Measurements from ENCODE around the gene EXOC6B. TPM values are rescaled to one million over a fixed set of nuclear protein-coding genes. Genes with fewer than 3 reads are reported as not detected.

EXOC6B gene
- total RNA-seq, 2 experiments from 2014 or later = 16.9 to 17.5 TPM

DNA sequence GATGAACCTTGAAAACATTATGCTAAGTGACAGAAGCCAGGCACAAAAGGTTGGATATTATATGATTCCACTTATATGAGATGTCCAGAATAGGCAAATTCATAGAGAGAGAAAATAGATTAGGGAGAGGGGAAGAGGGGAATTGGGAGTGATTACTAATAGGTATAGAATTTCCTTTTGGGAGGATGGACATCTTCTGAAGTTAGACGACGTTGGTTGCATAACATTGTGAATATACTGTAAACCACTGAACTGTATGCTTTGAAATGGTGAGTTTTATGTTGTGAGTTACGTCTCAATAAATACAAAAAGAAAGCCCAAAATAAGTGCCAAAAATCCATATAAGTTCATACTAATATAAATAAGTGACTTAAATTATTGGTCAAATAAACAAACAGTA lies 659.6 kb downstream of the EXOC6B start:
- H3K36me3 ChIP-seq (ENCODE audit: insufficient read depth, low read length) = no peaks in the 10 kb centered on the region
- H3K9me3 Mint-ChIP-seq = peaks cover 2% of the 10 kb centered on the region
- CTCF ChIA-PET = no interaction called here
- H3K27me3 ChIP-seq (ENCODE audit: control insufficient read depth in 1 of 2, insufficient read depth in 2 of 2, low read length in 2 of 2) = no peaks in the 10 kb centered on the region
- no peaks in the 10 kb centered on the region for H3K9me3 ChIP-seq (ENCODE audit: control insufficient read depth in 1 of 2, insufficient read depth in 1 of 2, low read length in 2 of 2)
- H3K27me3 Mint-ChIP-seq = peaks cover 17% of the 10 kb centered on the region
- ATAC-seq (ENCODE audit: poor library complexity) (no peak), DNase-seq (no peak)
- no peak overlapping the region for H3K27ac ChIP-seq (ENCODE audit: low read depth in 1 of 2, low read length in 2 of 2)
- no peaks in the 10 kb centered on the region for H3K4me1 Mint-ChIP-seq (ENCODE audit: low read depth)
- no peak overlapping the region for H3K4me3 Mint-ChIP-seq
- no peaks in the 10 kb centered on the region for H3K36me3 Mint-ChIP-seq (ENCODE audit: low read depth)
- no peaks in the 10 kb centered on the region for H3K4me1 ChIP-seq (ENCODE audit: insufficient read depth, low read length)
- TF ChIP-seq, protein P1, sequence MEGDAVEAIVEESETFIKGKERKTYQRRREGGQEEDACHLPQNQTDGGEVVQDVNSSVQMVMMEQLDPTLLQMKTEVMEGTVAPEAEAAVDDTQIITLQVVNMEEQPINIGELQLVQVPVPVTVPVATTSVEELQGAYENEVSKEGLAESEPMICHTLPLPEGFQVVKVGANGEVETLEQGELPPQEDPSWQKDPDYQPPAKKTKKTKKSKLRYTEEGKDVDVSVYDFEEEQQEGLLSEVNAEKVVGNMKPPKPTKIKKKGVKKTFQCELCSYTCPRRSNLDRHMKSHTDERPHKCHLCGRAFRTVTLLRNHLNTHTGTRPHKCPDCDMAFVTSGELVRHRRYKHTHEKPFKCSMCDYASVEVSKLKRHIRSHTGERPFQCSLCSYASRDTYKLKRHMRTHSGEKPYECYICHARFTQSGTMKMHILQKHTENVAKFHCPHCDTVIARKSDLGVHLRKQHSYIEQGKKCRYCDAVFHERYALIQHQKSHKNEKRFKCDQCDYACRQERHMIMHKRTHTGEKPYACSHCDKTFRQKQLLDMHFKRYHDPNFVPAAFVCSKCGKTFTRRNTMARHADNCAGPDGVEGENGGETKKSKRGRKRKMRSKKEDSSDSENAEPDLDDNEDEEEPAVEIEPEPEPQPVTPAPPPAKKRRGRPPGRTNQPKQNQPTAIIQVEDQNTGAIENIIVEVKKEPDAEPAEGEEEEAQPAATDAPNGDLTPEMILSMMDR (IDR thresholded peaks at IDR 0.05) = no peak
- intact Hi-C loops (cut with DNase I, micrococcal nuclease) = no loop called here
- H3K27ac Mint-ChIP-seq = no peak overlapping the region
- POLR2A ChIA-PET = no interaction called here
- no peak overlapping the region for H3K4me3 ChIP-seq (ENCODE audit: low read length)

DNA sequence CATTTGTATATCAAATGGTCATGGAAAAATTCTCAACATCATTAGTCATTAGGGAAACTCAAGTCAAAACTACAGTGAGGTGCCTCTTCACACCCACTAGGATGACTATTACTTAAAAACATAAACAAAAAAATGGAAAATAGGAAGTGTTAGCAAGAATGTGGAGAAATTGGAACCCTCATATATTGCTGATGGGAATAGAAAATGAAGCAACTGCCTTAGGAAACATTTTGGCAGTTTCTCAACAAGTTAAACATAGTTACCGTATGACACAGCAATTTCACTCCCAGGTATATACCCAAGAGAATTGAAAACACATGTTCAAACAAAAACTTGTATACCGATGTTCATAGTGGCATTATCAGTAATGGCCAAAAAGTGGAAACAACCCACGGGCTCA lies 660.0 kb downstream of the EXOC6B start:
- POLR2A ChIA-PET = no interaction called here
- Histone ChIP-seq H3K27ac (ENCODE audit: low read depth in 1 of 2, low read length in 2 of 2) (no peak overlapping the region), H3K36me3 (ENCODE audit: insufficient read depth, low read length) (no peaks in the 10 kb centered on the region), H3K4me3 (ENCODE audit: low read length) (no peak overlapping the region), H3K9me3 (ENCODE audit: control insufficient read depth in 1 of 2, insufficient read depth in 1 of 2, low read length in 2 of 2) (no peaks in the 10 kb centered on the region), H3K4me1 (ENCODE audit: insufficient read depth, low read length) (no peaks in the 10 kb centered on the region), H3K27me3 (ENCODE audit: control insufficient read depth in 1 of 2, insufficient read depth in 2 of 2, low read length in 2 of 2) (peaks cover 0 to 1% of the 10 kb centered on the region in 2 experiments)
- CTCF ChIA-PET = no interaction called here
- Mint-ChIP-seq H3K9me3 (peaks cover 2% of the 10 kb centered on the region), H3K36me3 (ENCODE audit: low read depth) (no peaks in the 10 kb centered on the region), H3K27ac (no peak overlapping the region), H3K27me3 (peaks cover 19% of the 10 kb centered on the region), H3K4me1 (ENCODE audit: low read depth) (no peaks in the 10 kb centered on the region), H3K4me3 (no peak overlapping the region)
- intact Hi-C loops (cut with DNase I, micrococcal nuclease) = no loop called here
- TF ChIP-seq, protein P1 (IDR thresholded peaks at IDR 0.05) = no peak
- ATAC-seq (ENCODE audit: poor library complexity) = no peak
- DNase-seq = no peak

DNA sequence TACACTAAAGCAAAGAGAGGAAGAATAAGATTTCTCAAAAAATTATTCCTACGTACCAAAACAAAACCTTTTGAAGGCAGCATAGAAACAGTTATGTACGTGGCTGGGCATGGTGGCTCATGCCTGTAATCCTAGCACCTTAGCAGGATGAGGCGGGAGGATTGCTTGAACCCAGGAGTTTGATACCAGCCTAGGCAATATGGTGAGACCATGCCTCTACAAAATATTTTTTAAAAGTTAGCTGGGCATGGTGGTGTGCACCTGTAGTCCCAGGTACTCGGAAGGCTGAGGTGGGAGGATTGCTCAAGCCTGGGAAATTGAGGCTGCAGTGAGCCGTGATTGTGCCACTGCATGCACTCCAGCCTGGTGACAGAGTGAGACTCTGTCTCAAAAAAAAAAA lies 663.3 kb downstream of the EXOC6B start:
- no peak overlapping the region for H3K4me3 ChIP-seq (ENCODE audit: low read length)
- no peaks in the 10 kb centered on the region for H3K4me1 Mint-ChIP-seq (ENCODE audit: low read depth)
- DNase-seq = no peak
- H3K36me3 Mint-ChIP-seq (ENCODE audit: low read depth) = no peaks in the 10 kb centered on the region
- no peak overlapping the region for H3K27ac ChIP-seq (ENCODE audit: low read depth in 1 of 2, low read length in 2 of 2)
- peaks cover 47% of the 10 kb centered on the region for H3K27me3 Mint-ChIP-seq
- no peaks in the 10 kb centered on the region for H3K9me3 ChIP-seq (ENCODE audit: control insufficient read depth in 1 of 2, insufficient read depth in 1 of 2, low read length in 2 of 2)
- H3K4me3 Mint-ChIP-seq = no peak overlapping the region
- ATAC-seq (ENCODE audit: poor library complexity) = no peak
- POLR2A ChIA-PET = no interaction called here
- no peaks in the 10 kb centered on the region for H3K9me3 Mint-ChIP-seq
- no peaks in the 10 kb centered on the region for H3K36me3 ChIP-seq (ENCODE audit: insufficient read depth, low read length)
- peaks cover 3 to 4% of the 10 kb centered on the region in 2 experiments for H3K27me3 ChIP-seq (ENCODE audit: control insufficient read depth in 1 of 2, insufficient read depth in 2 of 2, low read length in 2 of 2)
- TF ChIP-seq, protein P1 (IDR thresholded peaks at IDR 0.05) = no peak
- intact Hi-C loops (cut with DNase I, micrococcal nuclease) = no loop called here
- H3K4me1 ChIP-seq (ENCODE audit: insufficient read depth, low read length) = no peaks in the 10 kb centered on the region
- CTCF ChIA-PET = no interaction called here
- H3K27ac Mint-ChIP-seq = no peak overlapping the region
